Fibroblast of lung (primary cell): ENCODE measurements around the gene TMEM106C. TPM values are rescaled to one million over a fixed set of nuclear protein-coding genes. Genes with fewer than 3 reads are reported as not detected.

Source experiments
- DNase-seq, 2 donors: peaks; one replicate each; pipeline versions ENCODE4 v3.0.0 to v3.0.0-alpha.2; 2010; ENCODE audit warnings: low read depth in 2 of 2
- H2AFZ ChIP-seq: 2 replicates; pipeline ENCODE4 v1.5.1; 2012; ENCODE audit warnings: low read length, control low read depth, inconsistent platforms
- H3K27ac ChIP-seq: 2 replicates; pipeline ENCODE4 v1.5.1; 2011; ENCODE audit warnings: low read length, control low read depth; ENCODE audit not compliant: insufficient read depth
- H3K27me3 ChIP-seq: 2 replicates; pipeline ENCODE4 v1.5.1; 2011; ENCODE audit warnings: mild to moderate bottlenecking, low read length; ENCODE audit not compliant: control insufficient read depth, insufficient read depth
- H3K36me3 ChIP-seq: 2 replicates; pipeline ENCODE4 v1.5.1; 2011; ENCODE audit warnings: low read length; ENCODE audit not compliant: control insufficient read depth, insufficient read depth
- H3K4me1 ChIP-seq: 2 replicates; pipeline ENCODE4 v1.5.1; 2011; ENCODE audit warnings: low read length; ENCODE audit not compliant: control insufficient read depth, insufficient read depth; ENCODE audit errors: extremely low read depth
- H3K4me2 ChIP-seq: 2 replicates; pipeline ENCODE4 v1.5.1; 2011; ENCODE audit warnings: low read length, control low read depth; ENCODE audit not compliant: insufficient read depth; ENCODE audit errors: extremely low read depth
- H3K4me3 ChIP-seq, 4 experiments: fragments of 200-600 bp in 1 of 4; sonication (generic) in 1 of 4; replicated peaks in 1 of 4; 2 replicates each; pipeline ENCODE4 v1.5.1; 2011 to 2016; ENCODE audit warnings: low read length in 4 of 4, low read depth in 3 of 4, mild to moderate bottlenecking in 3 of 4, control low read depth in 2 of 4, inconsistent platforms in 1 of 4, mixed read lengths in 1 of 4; ENCODE audit not compliant: insufficient read depth in 1 of 4; ENCODE audit errors: control extremely low read depth in 1 of 4
- H3K79me2 ChIP-seq: 2 replicates; pipeline ENCODE4 v1.5.1; 2012; ENCODE audit warnings: mild to moderate bottlenecking, low read length, inconsistent platforms; ENCODE audit not compliant: control insufficient read depth, insufficient read depth
- H3K9ac ChIP-seq: 2 replicates; pipeline ENCODE4 v1.5.1; 2011; ENCODE audit warnings: mild to moderate bottlenecking, low read length, control low read depth; ENCODE audit not compliant: insufficient read depth
- H3K9me3 ChIP-seq: 2 replicates; pipeline ENCODE4 v1.5.1; 2012; ENCODE audit warnings: low read depth, low read length; ENCODE audit not compliant: control insufficient read depth, insufficient read depth
- H4K20me1 ChIP-seq: 2 replicates; pipeline ENCODE4 v1.5.1; 2011; ENCODE audit warnings: low read length; ENCODE audit not compliant: control insufficient read depth, insufficient read depth; ENCODE audit errors: extremely low read depth
- CTCF ChIP-seq, 2 donors: IDR thresholded peaks in 1 of 2; conservative IDR thresholded peaks in 1 of 2; 1 replicate in 1 of 2; 2 replicates in 1 of 2; pipeline ENCODE4 v1.5.1; 2011 to 2012; ENCODE audit warnings: low read length in 2 of 2, control low read depth in 1 of 2, inconsistent platforms in 1 of 2, low read depth in 1 of 2, mild to moderate bottlenecking in 1 of 2
- EZH2 ChIP-seq: IDR thresholded peaks from 2 replicates; pipeline ENCODE4 v1.5.1; 2012; ENCODE audit warnings: low read length, control low read depth, mild to moderate bottlenecking; ENCODE audit errors: missing control alignments
- polyA plus RNA-seq, 2 donors: library from polyadenylated mRNA; depleted of rRNA in 1 of 2; stranded (reverse) in 1 of 2; unstranded in 1 of 2; fragments of >200 nt; gene quantifications; 2 replicates each; pipeline ENCODE4 v1.2.1, GENCODE V29; 2011 to 2012; ENCODE audit warnings: missing spikeins in 1 of 2
- total RNA-seq: library from RNA; depleted of rRNA; stranded (reverse); fragments of >200 nt; gene quantifications from 2 replicates; pipeline ENCODE4 v1.2.1, GENCODE V29; 2014

TMEM106C gene
- total and polyA plus RNA-seq, 2 donors (not counting 1 experiment from before 2014, with no cell fraction given) = 85.0 to 91.7 TPM

GRCh38 chr12:48002773-48003218 lies 39.4 kb downstream of the TMEM106C start:
- Histone ChIP-seq H3K27ac (no peak overlapping the region), H2AFZ (no peak overlapping the region)
- DNase-seq = peak; percentile 25 to 37

GRCh38 chr12:48003226-48004052 lies 40.0 kb downstream of the TMEM106C start:
- Histone ChIP-seq H3K9me3 (no peaks in the 10 kb centered on the region), H3K4me2 (peak overlapping the region; percentile 51), H3K9ac (no peak overlapping the region), H3K27ac (no peak overlapping the region), H3K4me3 (peak overlapping the region in 1 of 4 experiments; percentile 17), H2AFZ (no peak overlapping the region), H4K20me1 (no peaks in the 10 kb centered on the region), H3K36me3 (no peaks in the 10 kb centered on the region), H3K79me2 (no peaks in the 10 kb centered on the region), H3K4me1 (peaks cover 6% of the 10 kb centered on the region), H3K27me3 (peaks cover 66% of the 10 kb centered on the region)
- DNase-seq = peak in 1 of 2 donors; percentile 17
- TF ChIP-seq CTCF (conservative IDR thresholded peaks at IDR 0.05 in 1 of 2, IDR thresholded peaks at IDR 0.05 in 1 of 2; ENCODE audit: low read depth in 1 of 2, low read length in 2 of 2) (no peak), EZH2 (peak; percentile 94)

More at GRCh38 chr12:48002773-48003218, 39.4 kb downstream of the TMEM106C start:
- Histone ChIP-seq H3K4me3 (peak overlapping the region in 3 of 4 experiments; percentile 52 to 63 (median 59)), H3K27me3 (peaks cover 70% of the 10 kb centered on the region), H3K79me2 (no peaks in the 10 kb centered on the region), H4K20me1 (no peaks in the 10 kb centered on the region), H3K9me3 (no peaks in the 10 kb centered on the region), H3K4me2 (peak overlapping the region; percentile 95), H3K36me3 (no peaks in the 10 kb centered on the region), H3K4me1 (peaks cover 6% of the 10 kb centered on the region), H3K9ac (no peak overlapping the region)
- TF ChIP-seq EZH2 (no peak), CTCF (conservative IDR thresholded peaks at IDR 0.05 in 1 of 2, IDR thresholded peaks at IDR 0.05 in 1 of 2; ENCODE audit: low read depth in 1 of 2, low read length in 2 of 2) (no peak)

GRCh38 chr12:48004053-48004941 lies 40.9 kb downstream of the TMEM106C start, which contains the start of gene COL2A1:
COL2A1 (minus strand) TSS chr12:48004476; CDS start chr12:48004321, 155 bp downstream.
- Histone ChIP-seq H4K20me1 (no peaks in the 10 kb centered on the region), H3K9ac (no peak within 1 kb of the TSS), H3K9me3 (no peaks in the 10 kb centered on the region), H2AFZ (no peak within 1 kb of the TSS), H3K79me2 (no peaks in the 10 kb centered on the region), H3K27me3 (peaks cover 63% of the 10 kb centered on the region), H3K4me2 (peak within 1 kb of the TSS; percentile 51), H3K36me3 (no peaks in the 10 kb centered on the region), H3K4me1 (peaks cover 6% of the 10 kb centered on the region), H3K4me3 (peak within 1 kb of the TSS in 1 of 4 experiments; percentile 17), H3K27ac (no peak within 1 kb of the TSS)
- TF ChIP-seq EZH2 (no peak), CTCF (conservative IDR thresholded peaks at IDR 0.05 in 1 of 2, IDR thresholded peaks at IDR 0.05 in 1 of 2; ENCODE audit: low read depth in 1 of 2, low read length in 2 of 2) (no peak)
- DNase-seq = peak in 1 of 2 donors; percentile 15
